Natural killer cell (primary cell): Measurements from ENCODE around the gene ARID3C. TPM values are rescaled to one million over a fixed set of nuclear protein-coding genes. Genes with fewer than 3 reads are reported as not detected.
A peak's percentile ranks its signal among the peaks of the same experiment; 100 is the strongest.

Experiments used
- ATAC-seq, 3 donors: fragments of 150-1000 bp in 2 of 3; fragments of 200-7000 bp in 1 of 3; cut with Tn5 transposase; 1 replicate in 1 of 3; 2 replicates in 2 of 3; pipeline ENCODE4 v1.10.0; 2021; ENCODE audit warnings: mild to moderate bottlenecking in 2 of 3, moderate library complexity in 2 of 3
- DNase-seq, 2 donors: peaks; one replicate each; pipeline versions ENCODE4 v3.0.0 to v3.0.0-alpha.2; 2013 to 2021; ENCODE audit warnings: mixed read lengths in 1 of 2
- H3K27ac ChIP-seq: one replicate; pipeline ENCODE4 v1.5.1; 2013; ENCODE audit warnings: mild to moderate bottlenecking, low read length
- H3K27me3 ChIP-seq: one replicate; pipeline ENCODE4 v1.6.1; 2013; ENCODE audit warnings: low read length; ENCODE audit not compliant: control insufficient read depth, insufficient read depth
- H3K36me3 ChIP-seq: one replicate; pipeline ENCODE4 v1.6.1; 2013; ENCODE audit warnings: low read length; ENCODE audit not compliant: control insufficient read depth, insufficient read depth
- H3K4me1 ChIP-seq: one replicate; pipeline ENCODE4 v1.6.1; 2013; ENCODE audit warnings: low read length; ENCODE audit not compliant: control insufficient read depth, insufficient read depth
- H3K4me3 ChIP-seq: one replicate; pipeline ENCODE4 v1.5.1; 2013; ENCODE audit warnings: low read length
- H3K9me3 ChIP-seq: one replicate; pipeline ENCODE4 v1.6.1; 2013; ENCODE audit warnings: low read length; ENCODE audit not compliant: control insufficient read depth, insufficient read depth
- H3K27ac Mint-ChIP-seq, 2 donors: one replicate each; pipeline ENCODE4 v1.8.0; 2022; ENCODE audit warnings: mild to moderate bottlenecking in 2 of 2, mixed read lengths in 2 of 2, moderate library complexity in 1 of 2
- H3K27me3 Mint-ChIP-seq, 2 donors: one replicate each; pipeline ENCODE4 v1.8.0; 2022; ENCODE audit warnings: low read depth in 2 of 2, mixed read lengths in 2 of 2
- H3K36me3 Mint-ChIP-seq: one replicate; pipeline ENCODE4 v1.8.0; 2022; ENCODE audit warnings: mixed read lengths
- H3K4me1 Mint-ChIP-seq, 2 donors: one replicate each; pipeline ENCODE4 v1.8.0; 2022; ENCODE audit warnings: mixed read lengths in 2 of 2
- H3K4me3 Mint-ChIP-seq: one replicate; pipeline ENCODE4 v1.8.0; 2022; ENCODE audit warnings: mild to moderate bottlenecking, moderate library complexity, mixed read lengths
- H3K9me3 Mint-ChIP-seq, 2 donors: one replicate each; pipeline ENCODE4 v1.8.0; 2022; ENCODE audit warnings: mixed read lengths in 2 of 2
- CTCF ChIP-seq: fragments of 200-600 bp; IDR thresholded peaks from one replicate; pipeline ENCODE4 v1.8.0; 2022; ENCODE audit warnings: antibody characterized with exemption
- WGBS: methylation state at CpG from one replicate; pipeline ENCODE4 v1.1.7; 2013; ENCODE audit warnings: missing lambda C conversion rate; ENCODE audit not compliant: insufficient coverage; 5-methylcytosine and 5-hydroxymethylcytosine counted together
- intact Hi-C: fragments of 100-400 bp; cut with micrococcal nuclease; formaldehyde crosslinking; loops from one replicate; pipeline ENCODE4 v1.14.2; 2022
- total RNA-seq, 4 donors: library from RNA; stranded (reverse); fragments of 120-200 nt in 1 of 4; gene quantifications; one replicate each; pipeline versions ENCODE4 v1.2.3 to v1.2.4, GENCODE V29; 2013 to 2022

Gene ARID3C
- total RNA-seq, 3 donors from 2014 or later (not counting 1 experiment from before 2014, with no cell fraction given) = 0.24 to 0.77 TPM; not detected in 1

GRCh38 chr9:34665381-34666250, 36.8 kb upstream of the ARID3C start:
- Mint-ChIP-seq H3K4me3 (peak overlapping the region; percentile 90), H3K9me3 (no peaks in the 10 kb centered on the region), H3K36me3 (no peaks in the 10 kb centered on the region), H3K27me3 (no peaks in the 10 kb centered on the region), H3K27ac (peak overlapping the region; percentile 86 to 92), H3K4me1 (peaks cover 11 to 26% of the 10 kb centered on the region in 2 donors)
- peaks cover 24% of the 10 kb centered on the region for H3K4me1 ChIP-seq
- DNase-seq (peak; percentile 82 to 97), ATAC-seq (peak; percentile 85 to 93 (median 86))
- H3K9me3 ChIP-seq = no peaks in the 10 kb centered on the region
- H3K4me3 ChIP-seq = peak overlapping the region; percentile 70
- H3K27ac ChIP-seq = peak overlapping the region; percentile 96
- H3K27me3 ChIP-seq = no peaks in the 10 kb centered on the region
- whole genome bisulfite sequencing = 6% methylated on average over 53 of the region's 55 CpGs
- intact Hi-C loops = loop anchor here (2.0 kb wide), 2 partner anchors 29 to 207 kb away; partner anchors contain the start of genes DNAI1, FAM219A and SIGMAR1
- no peak for TF ChIP-seq CTCF
- peaks cover 3% of the 10 kb centered on the region for H3K36me3 ChIP-seq

GRCh38 chr9:34665067-34665380, 36.2 kb upstream of the ARID3C start:
- TF ChIP-seq CTCF = no peak

GRCh38 chr9:34664281-34665066, 35.6 kb upstream of the ARID3C start:
- H3K27me3 Mint-ChIP-seq = no peaks in the 10 kb centered on the region
- H3K9me3 Mint-ChIP-seq = no peaks in the 10 kb centered on the region
- DNase-seq (peak; percentile 65 to 86), ATAC-seq (peak; percentile 43 to 57 (median 46))
- TF ChIP-seq CTCF = peak; percentile 84
- WGBS = 23% methylated on average over 18 of the region's 18 CpGs
- H3K4me3 Mint-ChIP-seq = peak overlapping the region; percentile 90
- H3K36me3 Mint-ChIP-seq = no peaks in the 10 kb centered on the region
- peaks cover 11 to 26% of the 10 kb centered on the region in 2 donors for H3K4me1 Mint-ChIP-seq
- intact Hi-C loops = loop anchor here (1.0 to 2.0 kb wide), 4 partner anchors 18 to 206 kb away; partner anchors contain the start of genes DNAI1, FAM219A, GALT and SIGMAR1
- Histone ChIP-seq H3K27me3 (no peaks in the 10 kb centered on the region), H3K4me3 (peak overlapping the region; percentile 54), H3K9me3 (no peaks in the 10 kb centered on the region), H3K4me1 (peaks cover 24% of the 10 kb centered on the region), H3K27ac (peak overlapping the region; percentile 7), H3K36me3 (peaks cover 3% of the 10 kb centered on the region)
- peak overlapping the region; percentile 86 to 92 for H3K27ac Mint-ChIP-seq

More at GRCh38 chr9:34665067-34665380, 36.2 kb upstream of the ARID3C start:
- Mint-ChIP-seq H3K4me1 (peaks cover 11 to 26% of the 10 kb centered on the region in 2 donors), H3K4me3 (peak overlapping the region; percentile 90), H3K27me3 (no peaks in the 10 kb centered on the region), H3K36me3 (no peaks in the 10 kb centered on the region), H3K27ac (peak overlapping the region; percentile 86 to 92), H3K9me3 (no peaks in the 10 kb centered on the region)
- Histone ChIP-seq H3K27me3 (no peaks in the 10 kb centered on the region), H3K27ac (peak overlapping the region; percentile 7), H3K4me3 (peak overlapping the region; percentile 54), H3K4me1 (peaks cover 24% of the 10 kb centered on the region), H3K36me3 (peaks cover 3% of the 10 kb centered on the region), H3K9me3 (no peaks in the 10 kb centered on the region)
- WGBS = 2% methylated on average over 26 of the region's 26 CpGs
- DNase-seq = no peak
- peak in 2 of 3 donors; percentile 0 to 2 for ATAC-seq
- intact Hi-C loops = loop anchor here (2.0 kb wide), 2 partner anchors 28 to 206 kb away; partner anchors contain the start of genes DNAI1, FAM219A and SIGMAR1
